Ramos (cell line): ENCODE measurements around the gene TSPEAR.

Experiments used
- in situ Hi-C: fragments of 300-500 bp; cut with MboI; formaldehyde crosslinking; loops from one replicate; pipeline ENCODE4 v1.14.3; 2022; ENCODE audit warnings: low sequenced_read_pairs; ENCODE audit not compliant: unreplicated experiment

The TSPEAR gene

DNA sequence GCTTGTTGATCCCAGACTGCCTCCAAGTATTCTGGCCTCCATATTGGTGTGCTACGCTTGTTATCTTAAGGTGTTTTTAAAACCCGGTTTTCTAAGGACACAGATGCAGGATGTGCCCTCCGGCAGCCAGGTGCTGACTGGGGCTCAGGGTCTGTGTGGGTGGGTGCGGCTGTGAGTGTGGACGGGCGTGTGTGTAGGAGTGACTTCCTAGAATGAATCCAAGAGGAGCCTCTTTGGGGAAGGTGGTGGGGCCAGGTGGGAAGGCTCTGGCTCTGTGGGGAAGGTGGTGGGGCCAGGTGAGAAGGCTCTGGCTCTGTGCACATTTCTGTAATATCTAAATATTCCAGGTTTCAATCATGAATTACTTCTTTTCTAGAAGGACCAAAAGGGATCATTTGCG lies 12.8 kb upstream of the TSPEAR start:
- in situ Hi-C loops: no loop called here

DNA sequence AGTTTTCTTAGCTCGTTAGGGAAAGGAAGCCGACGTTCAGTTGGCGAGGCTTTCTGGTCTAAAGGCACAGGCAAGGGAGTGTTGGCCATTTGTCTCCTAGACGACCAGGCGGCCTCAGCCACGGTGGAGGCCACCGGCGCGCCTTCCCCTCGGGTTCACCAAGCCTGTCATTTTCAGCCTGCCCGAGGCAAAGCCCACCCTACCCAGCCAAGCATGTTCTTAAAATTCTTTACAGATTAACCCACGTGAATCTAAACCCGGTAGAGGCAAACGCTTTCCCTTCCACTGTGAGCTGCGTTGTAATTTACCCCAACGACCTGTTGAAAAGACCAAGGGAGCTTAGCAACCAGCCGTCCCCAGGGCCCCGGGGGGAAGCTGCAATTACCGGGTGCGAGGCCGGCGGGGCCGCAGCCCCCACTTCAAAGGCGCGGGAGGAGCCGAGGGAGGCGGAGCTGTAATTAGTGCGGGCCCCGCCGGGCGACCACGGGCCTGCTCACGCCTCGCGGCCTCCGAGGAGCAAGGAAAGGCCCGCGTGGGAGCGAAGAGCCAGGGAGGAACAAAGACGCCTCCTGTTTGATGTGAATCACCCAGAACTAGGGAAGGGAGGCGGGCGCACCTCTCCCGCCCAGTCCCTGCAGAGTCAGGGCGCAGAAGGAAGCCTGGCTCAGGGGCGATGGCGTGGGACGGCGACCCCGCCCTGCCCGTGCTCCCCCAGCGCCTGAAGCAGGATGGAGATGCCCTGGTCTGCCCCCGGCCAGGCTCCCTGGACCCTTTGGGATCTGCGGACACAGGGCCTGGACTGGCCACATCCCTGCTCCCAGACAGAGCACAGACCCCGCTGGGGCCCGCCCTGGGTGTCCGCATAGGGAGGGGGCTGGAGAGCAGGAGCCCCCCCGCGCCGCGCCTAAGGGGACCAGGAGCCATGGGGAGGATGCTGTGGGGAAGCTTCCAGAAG lies 12.1 kb upstream of the TSPEAR start:
- in situ Hi-C loops: no loop called here

DNA sequence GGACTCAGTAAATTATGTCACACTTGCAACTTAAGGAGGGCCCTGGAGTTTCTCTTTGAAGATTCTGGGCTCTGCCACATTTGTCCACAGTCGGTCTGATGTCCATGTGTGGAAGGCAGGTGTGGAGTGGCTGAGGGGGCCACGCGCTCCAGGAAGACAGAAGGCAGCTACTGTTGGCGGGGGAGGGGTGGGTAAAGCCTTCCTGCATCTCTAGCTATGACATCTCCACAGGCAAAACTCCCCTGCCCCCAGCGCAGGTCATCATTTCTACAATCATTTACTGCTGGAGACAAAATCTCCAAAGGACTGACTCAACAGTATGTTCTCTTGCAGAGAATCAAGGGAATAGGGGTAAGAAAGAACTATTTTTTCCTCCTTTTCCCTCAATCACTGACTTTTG lies 11.4 kb upstream of the TSPEAR start:
- in situ Hi-C loops: no loop called here

DNA sequence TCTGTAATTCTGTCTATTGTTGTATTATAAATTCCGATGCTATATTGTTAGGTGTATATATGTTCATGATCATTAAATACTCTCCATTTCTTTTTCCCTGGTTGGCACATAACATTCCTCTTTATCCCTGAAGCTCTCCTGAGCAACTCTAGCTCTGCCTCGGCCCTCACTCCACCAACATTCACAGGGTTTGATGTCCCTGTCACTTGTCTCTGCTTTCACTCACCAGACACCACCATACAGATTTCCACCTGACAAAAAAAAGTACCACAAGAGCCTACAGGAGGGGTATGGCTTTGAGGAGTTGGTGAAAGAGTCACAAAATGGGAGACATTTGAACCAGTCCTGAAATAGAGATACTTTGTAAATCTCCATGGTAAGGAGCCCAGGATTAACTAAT lies 8.8 kb upstream of the TSPEAR start:
- in situ Hi-C loops: no loop called here

DNA sequence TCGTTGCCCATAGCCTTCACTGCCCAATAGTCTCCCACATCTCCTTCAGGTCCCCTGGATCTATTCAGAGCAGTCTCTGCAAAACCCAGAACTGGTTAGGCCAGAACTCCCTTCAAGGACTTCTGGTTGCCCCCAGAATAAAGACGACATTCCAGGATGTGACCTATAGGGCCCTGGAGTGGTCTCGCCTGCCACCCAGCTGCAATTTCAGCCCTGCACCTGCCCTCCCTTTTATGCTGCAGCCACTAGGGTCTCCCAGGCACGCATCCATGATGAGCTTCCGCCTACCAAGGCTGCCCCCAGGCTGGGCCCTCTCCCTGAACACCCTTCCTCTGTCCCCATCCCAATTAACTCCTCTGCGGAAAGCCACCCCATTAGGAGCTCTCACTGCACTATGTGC lies 7.2 kb upstream of the TSPEAR start:
- in situ Hi-C loops: no loop called here

DNA sequence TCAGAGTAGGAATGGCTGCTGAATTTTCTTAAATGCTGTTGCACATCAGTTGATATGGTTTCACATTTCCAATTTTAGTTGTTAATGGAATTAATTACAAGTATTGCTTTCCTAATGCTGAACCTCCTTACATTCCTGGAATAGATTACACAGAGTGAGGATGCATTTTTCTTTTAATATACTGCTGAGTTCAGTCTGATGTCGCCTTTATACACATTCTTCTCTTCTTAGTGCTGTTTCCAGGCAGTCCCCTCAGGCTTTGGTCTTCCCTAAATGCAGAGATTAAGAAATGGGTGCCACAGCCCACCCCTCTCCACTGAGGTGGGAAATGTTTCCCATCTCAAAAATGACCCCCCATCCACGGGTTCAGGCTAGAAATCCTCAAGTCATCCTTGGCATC lies 6.7 kb upstream of the TSPEAR start:
- in situ Hi-C loops: no loop called here

DNA sequence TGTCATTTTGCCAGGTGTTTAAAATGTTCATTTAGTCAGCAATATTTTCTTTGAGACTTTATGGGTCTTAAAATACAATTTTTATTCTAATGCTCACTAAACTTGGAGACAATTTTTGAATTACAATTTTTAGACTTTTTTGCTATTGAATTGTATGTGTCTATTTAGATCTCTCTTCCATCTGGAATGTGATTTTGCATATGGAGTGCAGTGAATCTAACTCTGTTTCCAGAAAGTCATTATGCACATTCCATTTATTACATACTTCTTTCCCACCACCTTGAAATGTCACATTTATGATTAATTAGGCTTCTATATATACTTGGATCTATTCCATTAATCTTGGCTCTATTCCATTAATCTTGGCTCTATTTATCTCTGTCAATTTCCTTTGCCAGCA lies 5.6 kb upstream of the TSPEAR start:
- in situ Hi-C loops: no loop called here

DNA sequence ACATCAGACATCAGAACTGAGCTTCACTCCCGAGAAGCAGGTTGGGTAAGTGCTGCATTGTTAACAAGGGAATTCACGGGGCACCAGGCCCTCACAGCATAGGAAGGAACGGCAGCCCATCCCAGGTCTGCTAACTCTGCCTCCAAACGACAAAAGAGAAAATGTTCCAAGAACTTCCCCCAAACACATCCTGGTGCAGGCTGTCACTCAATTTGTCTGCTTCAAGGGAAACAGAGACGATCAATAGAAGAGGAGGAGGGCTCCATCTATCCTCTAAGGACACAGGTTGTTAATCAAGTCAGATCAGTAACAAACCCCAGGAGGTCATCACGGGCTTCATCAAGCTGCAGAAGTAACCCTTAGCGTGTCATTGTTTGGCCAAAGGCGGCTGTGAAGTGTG lies 3.5 kb upstream of the TSPEAR start:
- in situ Hi-C loops: no loop called here

DNA sequence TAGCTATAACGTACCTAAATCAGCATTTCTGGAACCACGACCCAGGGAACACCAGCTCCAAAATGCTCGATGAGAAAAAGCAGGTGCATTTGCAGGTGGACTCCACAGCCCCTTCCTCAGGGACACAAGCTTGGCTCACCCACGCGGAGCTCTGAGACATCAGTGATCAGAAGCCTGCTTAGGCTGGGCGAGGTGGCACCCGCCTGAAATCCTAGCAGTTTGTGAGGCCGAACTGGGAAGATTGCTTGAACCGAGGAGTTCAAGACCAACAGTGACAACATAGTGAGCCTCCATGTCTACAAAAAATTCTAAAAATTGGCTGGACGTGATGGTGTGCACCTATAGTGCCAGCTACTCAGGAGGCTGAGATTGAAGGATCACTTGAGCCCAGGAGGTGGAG lies 2.5 kb upstream of the TSPEAR start:
- in situ Hi-C loops: no loop called here

DNA sequence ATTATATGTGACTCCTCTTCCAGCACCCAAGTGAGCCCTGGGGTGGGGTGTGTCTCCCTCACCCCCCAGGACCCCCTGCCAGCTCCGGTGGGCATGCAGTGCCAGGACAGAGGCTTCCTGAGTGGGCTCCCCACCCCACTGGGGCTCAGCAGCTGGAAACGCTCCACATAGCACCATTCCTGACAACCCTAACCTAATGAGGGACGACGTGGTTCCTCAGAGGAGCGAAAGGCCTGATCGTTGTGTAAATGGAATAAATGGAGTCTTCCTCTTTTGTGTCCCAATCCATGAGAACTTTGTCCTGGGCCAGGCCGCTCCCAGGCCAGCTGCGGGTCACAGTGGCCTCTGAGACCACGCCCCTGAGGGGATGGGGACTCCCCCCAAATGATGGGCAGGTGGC lies 1.8 kb upstream of the TSPEAR start:
- in situ Hi-C loops: no loop called here

DNA sequence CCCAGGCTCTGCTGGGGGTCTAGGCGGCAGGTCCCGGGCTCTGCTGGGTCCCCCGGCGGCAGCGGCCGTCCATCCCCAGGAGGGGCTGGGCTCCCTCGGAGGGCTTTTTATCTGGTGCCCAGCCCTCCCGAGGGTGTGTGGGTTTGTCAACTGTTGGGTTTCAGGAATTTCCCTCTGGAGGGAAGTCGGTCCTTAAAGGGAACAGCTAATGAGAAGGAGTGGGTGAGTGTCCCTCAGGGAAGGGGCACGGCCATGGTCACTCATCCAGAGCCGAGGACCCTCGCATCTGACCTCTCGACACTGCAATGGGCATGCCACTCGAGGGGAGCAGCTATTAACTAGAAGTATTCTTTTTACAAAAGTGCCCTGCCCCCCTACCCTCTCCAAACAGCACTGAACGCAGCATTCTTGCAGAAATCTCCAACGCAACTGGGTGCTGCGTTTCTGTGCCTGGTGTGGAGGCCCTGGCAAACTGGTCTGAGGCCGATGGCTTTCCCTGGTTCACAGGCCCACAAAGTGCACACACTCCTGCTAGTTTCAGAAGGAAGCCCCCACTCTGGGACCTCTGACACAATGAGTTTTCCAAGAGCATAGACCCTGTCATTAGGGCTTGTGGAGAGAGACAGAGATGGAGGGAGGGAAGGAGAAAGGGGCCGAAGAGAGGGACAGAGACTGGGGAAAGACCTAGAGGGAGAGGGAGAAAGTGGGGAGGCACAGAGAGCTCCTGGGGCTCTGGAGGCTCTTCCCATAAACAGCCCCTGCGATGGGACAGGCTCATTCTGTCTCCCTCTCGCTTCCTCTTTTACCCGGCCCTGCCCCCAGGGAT lies 1.0 kb upstream of the TSPEAR start:
- in situ Hi-C loops: no loop called here

DNA sequence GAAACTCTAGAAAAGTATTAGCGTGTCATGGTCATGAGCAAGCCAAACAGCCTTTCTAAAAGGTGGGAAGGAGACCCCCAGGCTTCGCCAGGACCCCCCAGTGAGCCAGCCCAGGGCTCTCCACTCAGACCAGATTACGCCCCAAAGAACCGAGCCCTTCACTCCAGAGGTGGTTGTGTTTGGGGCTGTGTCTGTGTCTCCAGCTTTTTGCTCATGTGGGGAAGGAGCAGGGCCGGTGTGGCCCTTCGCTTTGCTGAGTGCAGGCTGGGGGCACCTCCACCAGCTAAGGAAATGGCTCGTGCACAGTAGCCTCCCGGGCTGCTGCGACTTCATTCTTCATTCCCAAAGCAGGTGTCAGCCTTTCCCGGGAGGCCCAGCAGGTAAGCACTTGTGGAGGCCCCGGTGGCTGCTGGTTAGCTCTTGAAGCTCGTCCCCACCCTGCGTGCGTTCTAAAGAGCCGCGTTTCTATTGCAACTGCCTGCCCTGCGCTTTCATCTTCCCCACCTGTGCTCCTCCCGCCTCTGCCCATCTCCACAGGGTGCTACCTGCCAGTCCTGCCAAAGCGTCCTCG lies 531 bp downstream of the TSPEAR start:
- in situ Hi-C loops: no loop called here

DNA sequence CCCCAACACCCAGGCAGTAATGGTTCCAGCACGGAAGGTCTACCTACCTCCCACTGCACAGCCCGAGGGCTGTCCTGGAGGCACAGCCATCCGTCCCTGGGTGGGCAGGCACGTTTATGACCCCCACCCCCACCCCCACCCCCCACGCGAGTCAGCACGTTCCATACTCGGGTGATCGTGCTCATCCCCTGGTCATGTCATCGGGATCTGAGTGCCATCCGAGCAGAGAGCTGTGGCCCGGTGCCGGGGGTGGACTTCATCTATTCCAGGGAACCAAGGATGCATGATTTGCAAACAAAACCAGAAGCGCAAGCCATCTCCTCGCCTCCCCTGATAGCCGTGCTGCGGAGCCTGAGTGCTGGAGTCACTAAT lies 1.1 kb downstream of the TSPEAR start:
- in situ Hi-C loops: no loop called here

DNA sequence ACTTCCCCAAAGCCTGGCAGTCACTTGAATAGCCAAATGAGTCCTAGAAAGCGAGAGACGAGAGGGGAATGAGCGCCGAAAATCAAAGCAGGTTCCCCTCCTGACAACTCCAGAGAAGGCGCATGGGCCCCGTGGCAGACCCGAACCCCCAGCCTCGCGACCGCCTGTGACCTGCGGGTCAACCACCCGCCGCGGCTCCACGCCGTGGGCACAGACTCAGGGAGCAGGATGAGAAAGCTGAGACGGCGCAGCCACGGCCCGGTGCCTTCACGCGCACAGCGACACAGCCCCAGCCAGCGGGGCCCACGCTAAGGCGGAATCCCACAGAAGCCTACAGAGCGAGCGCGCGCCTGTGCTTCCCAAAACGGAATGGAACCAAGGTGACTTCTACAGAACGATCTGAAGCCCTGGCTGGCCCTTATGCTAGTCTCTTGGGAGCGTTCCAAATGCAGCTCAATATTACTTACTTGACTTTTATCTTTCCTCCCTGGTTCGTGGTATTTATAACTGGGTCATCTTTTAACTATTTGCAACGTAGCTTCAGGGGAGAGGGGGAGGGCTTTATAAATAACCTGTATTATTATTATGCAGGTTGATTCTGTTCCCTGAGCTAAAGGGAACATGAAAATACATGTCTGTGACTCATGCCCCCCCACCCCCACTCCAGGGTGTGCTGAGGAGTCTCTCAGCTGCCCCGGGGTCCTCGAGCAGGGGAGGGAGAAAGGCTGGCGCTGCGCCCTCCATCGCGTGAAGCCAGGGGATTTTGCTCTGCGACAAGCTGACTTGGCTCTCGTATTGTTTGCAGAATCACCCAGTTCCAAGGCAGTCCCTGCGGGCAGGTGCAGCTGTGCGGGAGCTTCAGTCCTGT lies 1.7 kb downstream of the TSPEAR start:
- in situ Hi-C loops: no loop called here

DNA sequence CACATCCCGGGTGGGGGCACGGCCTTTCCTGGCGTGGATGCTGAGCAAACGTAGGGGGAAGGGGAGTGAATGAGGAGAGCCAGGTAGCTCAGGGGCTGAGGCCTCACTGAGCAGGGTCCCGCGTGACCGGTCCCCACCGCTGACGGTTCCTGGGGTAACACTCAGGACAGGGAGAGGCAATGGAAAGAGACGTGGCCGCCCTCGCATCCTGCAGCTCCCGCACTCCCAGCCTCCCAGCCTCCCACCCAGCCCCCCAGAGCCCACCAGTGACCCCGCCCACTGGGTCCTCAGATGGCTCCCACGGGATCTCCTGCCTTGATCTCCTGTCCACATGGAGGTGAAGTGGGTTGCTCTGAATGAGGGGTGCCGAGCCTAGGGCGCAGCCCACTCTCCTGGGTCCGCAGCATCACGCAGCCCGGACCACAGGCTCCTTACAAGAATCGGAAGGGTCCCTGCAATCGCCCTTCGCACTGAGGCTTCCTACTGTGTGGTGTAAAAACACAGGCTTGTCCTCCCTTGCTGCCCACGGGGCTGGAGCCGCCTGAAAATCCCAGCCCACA lies 2.4 kb downstream of the TSPEAR start:
- in situ Hi-C loops: no loop called here

DNA sequence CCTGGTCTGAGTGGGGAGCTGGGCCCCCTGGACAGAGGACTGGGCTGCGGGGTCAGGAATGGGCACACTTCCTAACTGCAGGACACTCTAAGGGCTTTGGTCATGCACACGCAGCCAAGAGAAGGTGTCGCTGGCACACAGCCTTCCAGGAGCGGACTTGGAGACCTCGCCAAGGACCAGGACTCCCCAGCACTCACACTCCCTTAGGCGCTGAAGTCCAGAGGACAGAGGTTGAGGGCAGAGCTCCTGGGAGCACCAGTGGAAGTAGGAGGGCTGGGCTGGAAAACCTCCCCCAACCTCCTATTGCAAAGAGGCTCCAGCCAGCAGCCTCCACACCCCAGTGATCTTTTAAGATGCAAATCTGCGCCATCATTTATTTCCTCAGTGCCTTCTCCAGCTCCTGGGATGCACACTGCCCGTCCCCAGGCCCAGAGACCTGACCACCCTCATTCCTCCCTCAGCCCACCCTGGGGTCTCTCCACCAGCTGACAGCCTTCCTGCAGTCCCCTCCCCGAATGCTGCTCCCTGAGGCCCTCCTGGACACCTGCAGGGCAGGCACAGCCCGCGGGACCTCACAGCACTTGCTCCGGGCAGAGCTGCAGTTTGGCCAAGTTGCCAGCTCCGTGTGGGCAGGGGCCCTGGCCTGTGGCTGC lies 3.0 kb downstream of the TSPEAR start:
- in situ Hi-C loops: no loop called here

DNA sequence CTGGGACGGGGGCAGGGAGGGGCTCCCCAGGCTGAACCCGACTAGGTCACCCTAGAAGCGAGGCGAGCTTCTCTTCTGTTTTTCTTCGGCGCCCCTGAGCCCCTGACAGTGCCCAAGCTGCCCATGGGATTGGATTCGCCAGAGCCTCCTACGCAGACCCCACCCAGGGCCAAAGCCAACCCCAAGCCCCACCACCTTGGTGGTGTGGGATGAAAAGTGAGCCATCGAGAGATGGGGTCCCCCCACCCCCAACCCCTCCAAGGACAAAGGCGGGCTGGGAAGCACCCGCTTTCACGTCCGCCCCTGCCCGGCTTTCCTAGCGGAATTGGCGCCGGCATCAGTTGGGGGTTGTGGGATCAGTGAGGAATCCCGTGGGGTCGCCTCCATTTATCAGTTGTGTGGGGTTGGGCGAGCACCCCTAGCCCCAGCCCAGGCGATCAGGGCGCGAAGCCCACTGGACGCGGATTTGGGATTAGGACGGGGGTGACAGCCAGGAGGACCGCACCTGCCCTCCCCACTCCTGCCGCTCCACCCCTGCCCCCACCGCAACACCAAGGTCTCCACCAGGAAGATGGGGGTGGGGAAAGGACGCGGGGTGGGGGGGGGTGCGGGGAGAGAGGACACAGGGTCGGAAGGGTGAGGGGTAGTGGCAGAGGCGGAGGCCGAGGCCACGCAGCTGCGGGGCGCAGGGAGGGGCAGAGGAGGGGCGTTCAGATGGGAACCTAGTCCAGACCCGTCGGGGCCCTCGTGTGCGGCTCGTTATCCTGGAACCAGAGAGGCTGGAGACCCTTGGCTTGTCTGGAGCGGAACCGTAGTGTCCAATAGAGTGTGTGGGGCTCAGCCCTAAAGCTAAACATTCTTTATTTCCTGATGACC lies 4.4 kb downstream of the TSPEAR start:
- in situ Hi-C loops: no loop called here

DNA sequence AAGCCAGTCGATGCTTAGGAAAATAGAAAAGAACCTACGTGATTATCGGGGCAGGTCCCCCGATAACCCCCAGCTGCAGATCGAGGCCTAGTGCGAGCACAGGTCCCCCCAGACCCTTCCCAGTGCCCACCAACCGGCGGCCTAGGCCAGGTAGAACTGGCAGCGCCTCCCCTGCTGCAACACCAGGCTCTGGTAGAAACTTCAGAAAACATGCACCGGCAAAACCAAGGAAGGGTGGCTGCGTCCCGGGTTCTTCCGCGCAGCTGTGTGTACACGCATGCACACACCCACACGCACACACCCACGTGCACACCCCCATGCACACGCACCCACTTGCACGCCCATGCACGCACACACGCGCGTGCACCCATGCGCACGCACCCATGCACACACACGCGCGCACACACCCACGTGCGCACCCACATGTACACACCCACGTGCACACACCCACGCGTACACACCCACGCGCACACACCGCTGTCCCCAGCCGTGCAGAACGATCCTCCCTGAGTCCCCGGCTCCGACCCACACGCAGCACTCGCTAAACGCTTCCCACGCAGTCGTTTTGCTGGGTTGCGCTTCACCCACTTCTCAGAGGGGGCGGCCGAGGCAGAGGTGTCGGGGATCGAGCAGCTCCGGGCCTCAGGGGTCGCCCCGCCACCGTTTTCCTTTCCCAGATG lies 5.2 kb downstream of the TSPEAR start:
- in situ Hi-C loops: no loop called here
